BLaER1 treated with 17β-estradiol and CSF1 and Interleukin-3, amounts not matched to agents 10 nM and 100 nM (cell line): ENCODE results near the gene C14orf180.

ENCODE experiments used
- H3K27ac ChIP-seq, 11 experiments: shearing (Covaris generic); formaldehyde crosslinking; 2 replicates each; pipeline ENCODE4 v1.8.1; 2022
- H3K27me3 ChIP-seq, 11 experiments: shearing (Covaris generic); formaldehyde crosslinking; 2 replicates each; pipeline ENCODE4 v1.8.1; 2022
- H3K36me3 ChIP-seq, 11 experiments: shearing (Covaris generic); formaldehyde crosslinking; 2 replicates each; pipeline ENCODE4 v1.8.1; 2022
- H3K4me1 ChIP-seq, 10 experiments: shearing (Covaris generic); formaldehyde crosslinking; 2 replicates each; pipeline ENCODE4 v1.8.1; 2022
- H3K4me2 ChIP-seq, 11 experiments: shearing (Covaris generic); formaldehyde crosslinking; 2 replicates each; pipeline ENCODE4 v1.8.1; 2022
- H3K4me3 ChIP-seq, 10 experiments: shearing (Covaris generic); formaldehyde crosslinking; 2 replicates each; pipeline ENCODE4 v1.8.1; 2022
- H3K9ac ChIP-seq, 11 experiments: shearing (Covaris generic); formaldehyde crosslinking; 2 replicates each; pipeline ENCODE4 v1.8.1; 2022
- H3K9me3 ChIP-seq, 11 experiments: shearing (Covaris generic); formaldehyde crosslinking; replicated peaks in 1 of 11; 2 replicates each; pipeline ENCODE4 v1.8.1; 2022
- H4K20me1 ChIP-seq, 11 experiments: shearing (Covaris generic); formaldehyde crosslinking; 2 replicates each; pipeline ENCODE4 v1.8.1; 2022
- Cebpa-rat ChIP-seq, 11 experiments: shearing (Covaris generic); IDR thresholded peaks; 2 replicates each; pipeline ENCODE4 v1.8.1; 2022

C14orf180 gene

DNA sequence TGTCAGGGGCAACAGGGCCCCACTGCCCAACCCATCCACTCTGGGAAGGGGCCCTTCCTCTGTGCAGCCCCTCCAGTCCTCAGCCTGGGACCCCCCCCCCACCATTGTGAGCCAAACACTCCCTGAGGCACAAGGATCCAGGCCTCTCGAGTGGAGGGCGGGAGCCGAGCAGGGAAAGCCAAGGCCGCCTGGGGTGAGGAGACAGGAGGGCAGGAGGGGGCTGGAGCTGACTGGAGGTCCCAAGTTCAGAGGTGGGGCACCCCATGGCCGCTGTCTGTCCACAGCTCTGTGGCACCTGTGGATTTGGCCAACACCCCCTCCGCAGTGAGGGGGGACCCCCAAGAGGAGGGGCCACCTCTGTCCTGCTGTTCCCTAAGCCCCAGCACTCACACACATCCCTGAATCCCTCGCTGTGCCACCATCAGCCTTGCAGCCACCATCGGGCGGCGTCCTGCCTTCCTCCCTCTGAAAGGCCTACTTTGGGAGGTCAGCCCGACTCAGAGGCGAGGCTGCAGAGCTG lies 25.4 kb upstream of the C14orf180 start:
- H3K36me3 ChIP-seq, result no peaks in the 10 kb centered on the region
- no peak for TF ChIP-seq Cebpa-rat (IDR thresholded peaks at IDR 0.05)

DNA sequence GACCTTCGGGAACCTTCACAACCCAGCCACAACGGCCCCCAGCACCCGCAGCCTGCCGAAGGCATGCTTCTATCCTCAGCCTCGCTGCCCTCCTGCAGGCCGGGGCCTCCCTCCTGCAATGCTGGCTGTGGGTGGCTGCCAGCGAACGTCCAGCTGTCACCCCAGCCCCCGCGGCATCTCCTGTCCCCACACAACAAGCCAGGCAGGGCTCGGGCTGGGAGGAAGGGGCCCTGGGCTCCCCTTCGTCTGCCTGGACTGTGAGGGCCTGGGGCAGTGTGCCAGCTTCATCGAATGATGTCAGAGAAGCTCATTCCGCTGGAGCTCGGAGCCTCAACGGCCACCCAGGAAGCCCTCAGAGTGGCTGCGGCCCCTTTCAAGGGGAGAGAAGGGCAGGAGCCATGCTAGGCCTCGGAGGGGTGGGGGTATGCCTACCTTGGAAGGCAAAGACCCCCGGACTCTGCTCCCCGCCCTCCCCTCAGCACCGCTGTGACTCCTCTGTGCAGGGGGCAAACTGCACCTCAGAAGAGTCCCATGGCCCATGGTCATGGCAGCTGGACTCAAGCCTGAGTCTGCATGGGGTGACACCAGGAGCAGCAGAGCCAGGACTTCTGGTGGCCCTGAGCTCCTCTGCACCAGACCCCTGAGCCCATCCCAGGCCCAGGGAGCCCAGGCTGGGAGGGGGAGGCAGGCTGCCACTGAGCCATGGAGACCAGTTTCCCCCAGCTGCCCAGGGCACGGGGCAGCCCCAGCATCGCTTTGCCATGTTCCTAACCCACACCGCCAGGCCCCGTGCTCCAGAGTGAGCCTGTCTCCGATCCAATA lies 24.7 kb upstream of the C14orf180 start:
- Histone ChIP-seq H3K27ac (no peak overlapping the region), H3K4me3 (no peak overlapping the region), H3K27me3 (no peaks in the 10 kb centered on the region), H3K36me3 (no peaks in the 10 kb centered on the region), H3K4me1 (peaks cover 6 to 64% (median 48%) of the 10 kb centered on the region in 10 experiments; a peak in 18 of 20 replicates), H3K4me2 (peak overlapping the region in 4 of 11 experiments; percentile 18 to 96 (median 84); a peak in 6 of 22 replicates), H3K9me3 (no peaks in the 10 kb centered on the region), H3K9ac (no peak overlapping the region), H4K20me1 (peaks cover 0 to 27% (median 0%) of the 10 kb centered on the region in 11 experiments; a peak in 2 of 22 replicates)
- no peak for TF ChIP-seq Cebpa-rat (IDR thresholded peaks at IDR 0.05)

More for the DNA sequence above, 25.4 kb upstream of the C14orf180 start:
- Histone ChIP-seq H3K9me3 (no peaks in the 10 kb centered on the region), H3K4me2 (no peak overlapping the region), H4K20me1 (peaks cover 0 to 21% (median 0%) of the 10 kb centered on the region in 11 experiments; a peak in 2 of 22 replicates), H3K9ac (no peak overlapping the region), H3K4me3 (no peak overlapping the region), H3K27me3 (no peaks in the 10 kb centered on the region), H3K27ac (no peak overlapping the region), H3K4me1 (peaks cover under 1 to 57% (median 41%) of the 10 kb centered on the region in 10 experiments; a peak in 18 of 20 replicates)

DNA sequence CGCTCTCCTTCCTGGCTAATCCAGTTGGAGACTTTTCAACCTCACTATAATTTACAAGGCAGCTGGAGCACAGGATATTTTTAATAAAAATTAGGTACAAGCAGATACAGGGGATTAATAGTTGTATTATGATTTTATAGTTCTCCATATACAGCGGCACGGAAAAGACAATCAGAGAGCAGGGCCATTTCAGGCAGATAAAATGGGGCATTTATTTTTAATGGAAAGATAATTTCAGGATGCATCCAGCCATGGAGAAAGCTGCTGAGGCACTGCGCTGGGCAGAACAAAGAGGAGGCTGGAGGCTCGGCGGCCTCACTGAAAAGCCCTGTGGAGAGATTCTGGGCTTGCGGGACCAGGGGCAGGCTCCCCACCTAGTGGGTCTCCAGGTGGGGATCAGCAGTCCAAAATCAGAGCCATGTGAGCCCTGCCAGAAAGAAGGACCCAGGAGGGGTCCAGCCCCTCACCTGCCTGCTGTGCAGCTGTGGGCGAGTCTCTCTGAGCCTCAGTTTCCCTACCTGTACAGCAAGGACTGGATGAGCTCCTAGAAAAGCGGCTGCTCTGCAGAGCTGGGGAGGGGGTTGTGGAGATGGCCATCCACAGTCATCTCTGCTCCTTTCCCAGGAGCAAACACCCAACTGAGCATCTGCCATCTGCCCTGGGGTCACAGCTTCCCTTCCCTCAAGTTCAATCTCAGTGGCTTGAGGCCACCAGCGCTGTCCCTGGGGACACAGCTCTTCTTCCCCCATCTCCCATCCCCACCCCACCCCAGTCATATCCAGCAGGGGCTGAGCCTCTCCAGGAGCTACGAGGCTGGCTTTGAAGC lies 23.9 kb upstream of the C14orf180 start:
- peaks cover 6 to 72% (median 56%) of the 10 kb centered on the region in 10 experiments; a peak in 18 of 20 replicates for H3K4me1 ChIP-seq
- peaks cover 0 to 30% (median 0%) of the 10 kb centered on the region in 11 experiments; a peak in 3 of 22 replicates for H4K20me1 ChIP-seq
- H3K4me3 ChIP-seq, result no peak overlapping the region
- no peaks in the 10 kb centered on the region for H3K9me3 ChIP-seq
- H3K27me3 ChIP-seq, result peaks cover 0 to 4% (median 0%) of the 10 kb centered on the region in 11 experiments; a peak in 2 of 22 replicates
- no peak for TF ChIP-seq Cebpa-rat (IDR thresholded peaks at IDR 0.05)
- no peaks in the 10 kb centered on the region for H3K36me3 ChIP-seq
- H3K9ac ChIP-seq, result no peak overlapping the region
- H3K4me2 ChIP-seq, result peak overlapping the region in 9 of 11 experiments; percentile 39 to 96 (median 81); a peak in 17 of 22 replicates
- no peak overlapping the region for H3K27ac ChIP-seq

DNA sequence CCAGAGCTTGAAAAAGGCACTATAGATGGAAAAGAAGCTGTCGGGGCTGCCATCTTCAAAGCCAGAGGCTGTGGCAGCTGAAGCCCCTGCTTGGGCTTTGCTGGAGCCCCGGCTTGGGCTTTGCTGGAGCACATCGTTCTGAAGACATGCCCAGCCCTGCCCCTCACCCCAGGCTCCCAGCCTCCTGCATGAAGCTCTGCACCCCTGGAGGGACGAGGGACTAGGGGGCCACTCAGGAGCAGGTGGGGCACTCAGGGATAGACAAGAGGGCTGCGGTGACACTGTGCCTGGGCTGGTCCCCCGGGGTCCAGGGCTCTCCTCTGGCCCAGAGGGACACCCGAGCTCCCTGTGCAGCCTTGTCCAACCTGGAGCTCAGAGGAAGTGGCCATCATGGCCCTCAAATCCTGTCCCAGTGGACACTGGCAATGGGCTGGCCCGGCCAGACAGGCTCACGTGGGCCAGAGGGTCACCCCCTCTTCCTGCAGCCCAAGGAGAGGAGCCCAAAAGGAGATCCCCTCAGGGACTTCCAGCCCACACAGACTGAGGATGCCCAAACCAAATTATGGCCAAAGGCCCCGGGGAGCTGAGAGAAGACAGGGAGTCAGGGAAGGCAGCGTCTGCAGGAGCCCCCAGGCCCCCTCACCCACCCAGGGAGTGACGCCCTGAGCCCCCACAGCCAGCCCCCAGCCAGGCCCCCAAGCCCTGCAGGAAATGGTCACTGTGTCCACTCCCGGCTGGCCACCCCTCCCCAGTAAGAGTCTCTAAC lies 23.1 kb upstream of the C14orf180 start:
- Histone ChIP-seq H3K36me3 (no peaks in the 10 kb centered on the region), H3K4me3 (no peak overlapping the region), H3K9me3 (no peaks in the 10 kb centered on the region), H3K9ac (no peak overlapping the region), H3K4me1 (peaks cover 13 to 76% (median 64%) of the 10 kb centered on the region in 10 experiments), H3K4me2 (peak overlapping the region in 9 of 11 experiments; percentile 39 to 96 (median 81); a peak in 18 of 22 replicates), H3K27me3 (peaks cover 0 to 11% (median 0%) of the 10 kb centered on the region in 11 experiments; a peak in 5 of 22 replicates), H3K27ac (no peak overlapping the region), H4K20me1 (peaks cover 0 to 33% (median 0%) of the 10 kb centered on the region in 11 experiments; a peak in 4 of 22 replicates)
- no peak for TF ChIP-seq Cebpa-rat (IDR thresholded peaks at IDR 0.05)

DNA sequence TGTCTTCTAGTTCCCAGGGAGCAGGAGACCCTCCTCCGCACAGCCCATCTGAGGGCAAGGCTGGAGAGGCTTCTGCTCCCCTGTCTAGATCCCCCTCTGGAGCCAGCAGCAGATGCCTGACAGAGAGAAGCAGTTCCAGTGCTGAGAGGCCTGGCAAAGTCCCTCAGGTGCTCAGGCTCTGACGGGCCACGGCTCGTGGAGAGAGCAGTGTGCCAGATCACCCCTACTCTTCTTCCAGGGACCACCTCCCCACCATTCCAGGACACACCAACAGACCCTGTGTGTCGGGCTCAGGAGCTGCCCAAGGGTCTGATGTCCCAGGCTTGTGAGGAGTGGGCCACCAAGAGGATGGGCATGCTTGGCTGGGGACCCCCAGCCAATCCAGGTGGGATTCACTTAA lies 22.5 kb upstream of the C14orf180 start:
- TF ChIP-seq Cebpa-rat (IDR thresholded peaks at IDR 0.05), result no peak
- Histone ChIP-seq H3K4me2 (peak overlapping the region in 9 of 11 experiments; percentile 39 to 96 (median 81); a peak in 15 of 22 replicates), H3K4me3 (no peak overlapping the region), H3K9ac (no peak overlapping the region), H4K20me1 (peaks cover 0 to 36% (median 0%) of the 10 kb centered on the region in 11 experiments; a peak in 4 of 22 replicates), H3K27me3 (peaks cover 0 to 17% (median 0%) of the 10 kb centered on the region in 11 experiments; a peak in 5 of 22 replicates), H3K36me3 (no peaks in the 10 kb centered on the region), H3K4me1 (peaks cover 17 to 78% (median 70%) of the 10 kb centered on the region in 10 experiments), H3K27ac (no peak overlapping the region), H3K9me3 (no peaks in the 10 kb centered on the region)

DNA sequence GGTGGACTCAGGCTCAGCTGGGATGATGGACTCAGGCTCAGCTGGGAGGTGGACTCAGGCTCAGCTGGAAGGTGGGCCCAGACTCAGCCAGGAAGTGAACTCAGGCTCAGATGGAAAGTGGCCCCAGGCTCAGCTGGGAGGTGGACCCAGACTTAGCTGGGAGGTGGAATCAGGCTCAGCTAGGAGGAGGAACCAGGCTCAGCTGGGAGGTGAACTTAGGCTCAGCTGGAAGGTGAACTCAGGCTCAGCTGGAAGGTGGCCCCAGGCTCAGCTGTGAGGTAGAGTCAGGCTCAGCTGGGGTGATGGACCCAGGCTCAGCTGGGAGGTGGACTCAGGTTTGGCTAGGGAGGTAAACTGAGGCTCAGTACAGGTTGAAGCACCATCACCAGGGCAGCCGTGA lies 21.8 kb upstream of the C14orf180 start:
- Histone ChIP-seq H3K36me3 (no peaks in the 10 kb centered on the region), H3K4me1 (peaks cover 17 to 85% (median 77%) of the 10 kb centered on the region in 10 experiments), H3K9ac (no peak overlapping the region), H4K20me1 (peaks cover 0 to 36% (median 0%) of the 10 kb centered on the region in 11 experiments; a peak in 4 of 22 replicates), H3K9me3 (no peaks in the 10 kb centered on the region), H3K27me3 (peaks cover 0 to 23% (median 0%) of the 10 kb centered on the region in 11 experiments; a peak in 5 of 22 replicates), H3K4me3 (no peak overlapping the region), H3K27ac (no peak overlapping the region), H3K4me2 (peak overlapping the region in 7 of 11 experiments; percentile 60 to 96 (median 83); a peak in 13 of 22 replicates)
- TF ChIP-seq Cebpa-rat (IDR thresholded peaks at IDR 0.05), result no peak

DNA sequence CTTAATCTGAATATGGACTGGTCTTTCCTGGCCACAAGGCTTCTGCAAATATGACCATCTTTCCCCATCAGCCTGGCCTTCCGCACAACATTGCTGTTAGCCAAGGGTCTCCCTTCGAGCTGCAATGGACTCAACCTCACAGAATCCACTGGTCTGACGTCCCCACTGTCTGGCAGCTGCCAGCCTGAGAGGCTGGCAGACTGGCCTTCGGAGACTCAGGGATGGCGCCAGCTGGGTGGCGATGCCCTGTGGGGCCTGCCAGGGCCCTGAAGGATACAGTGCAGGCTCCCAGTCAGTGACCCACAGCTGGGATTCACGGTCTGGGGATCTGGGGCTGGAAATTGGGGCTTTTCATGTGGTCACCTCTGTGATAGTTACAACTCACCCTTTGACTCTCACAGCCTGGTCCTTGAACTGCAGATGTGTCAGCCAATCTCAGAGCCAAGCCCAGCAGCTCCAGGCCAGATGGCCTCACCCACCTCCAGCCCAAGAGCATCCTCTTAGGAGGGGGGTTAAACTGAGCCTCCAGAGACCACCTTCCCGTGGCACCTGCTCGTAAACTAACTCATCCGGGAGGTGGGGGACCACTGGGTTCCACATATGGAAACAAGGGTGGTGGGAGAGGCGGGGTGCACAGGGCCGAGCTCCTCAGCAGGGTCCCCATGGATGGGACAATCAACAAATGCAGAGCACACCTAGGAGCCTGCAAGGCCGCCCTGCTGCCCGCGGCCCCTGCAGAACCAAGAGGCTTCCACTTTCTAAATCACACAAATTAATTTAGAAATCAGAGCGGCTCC lies 21.1 kb upstream of the C14orf180 start:
- peak overlapping the region in 8 of 11 experiments; percentile 60 to 96 (median 82); a peak in 16 of 22 replicates for H3K4me2 ChIP-seq
- H3K9me3 ChIP-seq, result no peaks in the 10 kb centered on the region
- no peak overlapping the region for H3K4me3 ChIP-seq
- H3K4me1 ChIP-seq, result peaks cover 20 to 92% (median 83%) of the 10 kb centered on the region in 10 experiments
- no peak overlapping the region for H3K27ac ChIP-seq
- H3K9ac ChIP-seq, result 0 out of 22 replicates have a peak overlapping the region, but pooled peaks of 1 of the 11 experiments have one; percentile 5
- H4K20me1 ChIP-seq, result peaks cover 0 to 36% (median 0%) of the 10 kb centered on the region in 11 experiments; a peak in 4 of 22 replicates
- H3K36me3 ChIP-seq, result no peaks in the 10 kb centered on the region
- peaks cover 0 to 28% (median 0%) of the 10 kb centered on the region in 11 experiments; a peak in 5 of 22 replicates for H3K27me3 ChIP-seq
- no peak for TF ChIP-seq Cebpa-rat (IDR thresholded peaks at IDR 0.05)
